ENCODE data around the gene AKAP9.
"Not testable (repeated sequence)": the region's sequence is repeated elsewhere in the genome, so short reads cannot be mapped to it uniquely, and the experiment has no call there.

The AKAP9 gene
- total RNA-seq: 249 to 291 (median 256) reads per million in 3 donors

DNA sequence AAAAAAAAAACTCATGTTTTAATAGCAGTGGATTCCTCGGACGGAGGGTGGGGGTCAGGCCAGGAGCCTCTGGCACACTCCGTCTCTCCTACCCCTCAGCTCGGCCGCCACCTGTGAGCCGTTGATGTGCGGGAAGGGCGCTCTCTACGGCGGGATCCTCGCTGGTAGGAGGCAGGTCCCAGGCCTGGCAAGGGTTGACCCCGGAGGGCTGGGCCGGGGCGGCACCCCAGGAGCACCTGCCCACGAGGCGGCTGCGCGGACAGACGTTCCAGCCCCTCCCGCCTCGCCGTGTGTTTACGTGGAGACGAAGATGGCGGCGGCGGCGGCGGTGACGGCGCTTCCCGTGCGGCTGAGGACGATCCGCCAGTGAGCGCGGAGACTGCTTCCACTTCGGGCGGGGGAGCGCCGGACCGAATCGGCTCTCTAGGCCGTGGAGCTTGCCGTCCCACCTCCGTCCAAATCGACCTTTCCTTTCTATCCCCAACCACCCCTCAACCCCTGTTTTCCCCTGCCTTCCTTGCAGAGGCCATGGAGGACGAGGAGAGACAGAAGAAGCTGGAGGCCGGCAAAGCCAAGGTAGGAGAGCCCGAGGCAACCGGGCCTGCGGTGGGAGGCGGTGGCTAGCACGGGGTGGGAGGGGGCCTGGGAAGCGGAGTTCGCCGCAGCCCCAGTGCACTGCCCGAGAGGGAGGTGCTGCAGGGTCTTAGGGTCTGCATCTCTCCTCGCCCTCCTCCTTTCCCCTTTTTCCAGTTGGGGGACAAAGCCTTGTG lies at the start of gene AKAP9:
Gene AKAP9 (plus strand): TSS at position 291 of the 770 bp plus-strand sequence. CDS start 238 bp downstream, at position 529.
- H3K4me3 ChIP-seq (ENCODE audit: insufficient read depth, low read depth, low read length, poor library complexity, severe bottlenecking): peak within 1 kb of the TSS; percentile 88
- DNase-seq: peak; percentile 79 to 87 (median 82)
- H3K27me3 ChIP-seq (replicated peaks; ENCODE audit: control insufficient read depth, insufficient read depth, low read length, poor library complexity, severe bottlenecking): no peaks in the 10 kb centered on the region
- no peaks in the 10 kb centered on the region for H3K36me3 ChIP-seq (ENCODE audit: control insufficient read depth, insufficient read depth, low read length)
- no peaks in the 10 kb centered on the region for H3K9me3 ChIP-seq (ENCODE audit: control insufficient read depth, low read length)
- H3K27ac ChIP-seq (ENCODE audit: insufficient read depth, low read length, poor library complexity, severe bottlenecking): peak within 1 kb of the TSS; percentile 92
- H3K4me1 ChIP-seq (ENCODE audit: control insufficient read depth, insufficient read depth, low read length, poor library complexity, severe bottlenecking): peaks cover 8% of the 10 kb centered on the region

GRCh38 chr7:91892099-91892705 lies 48.5 kb upstream of the AKAP9 start:
- Histone ChIP-seq H3K27me3 (replicated peaks; ENCODE audit: control insufficient read depth, insufficient read depth, low read length, poor library complexity, severe bottlenecking) (no peaks in the 10 kb centered on the region), H3K4me1 (ENCODE audit: control insufficient read depth, insufficient read depth, low read length, poor library complexity, severe bottlenecking) (no peaks in the 10 kb centered on the region), H3K4me3 (ENCODE audit: insufficient read depth, low read depth, low read length, poor library complexity, severe bottlenecking) (no peak overlapping the region), H3K27ac (ENCODE audit: insufficient read depth, low read length, poor library complexity, severe bottlenecking) (no peak overlapping the region), H3K36me3 (ENCODE audit: control insufficient read depth, insufficient read depth, low read length) (no peaks in the 10 kb centered on the region), H3K9me3 (ENCODE audit: control insufficient read depth, low read length) (no peaks in the 10 kb centered on the region)
- no peak for DNase-seq

- no peak overlapping the region for H3K27ac ChIP-seq (ENCODE audit: insufficient read depth, low read length, poor library complexity, severe bottlenecking)
These were observed 47.8 kb upstream of the AKAP9 start for GRCh38 chr7:91892821-91893340.

DNA sequence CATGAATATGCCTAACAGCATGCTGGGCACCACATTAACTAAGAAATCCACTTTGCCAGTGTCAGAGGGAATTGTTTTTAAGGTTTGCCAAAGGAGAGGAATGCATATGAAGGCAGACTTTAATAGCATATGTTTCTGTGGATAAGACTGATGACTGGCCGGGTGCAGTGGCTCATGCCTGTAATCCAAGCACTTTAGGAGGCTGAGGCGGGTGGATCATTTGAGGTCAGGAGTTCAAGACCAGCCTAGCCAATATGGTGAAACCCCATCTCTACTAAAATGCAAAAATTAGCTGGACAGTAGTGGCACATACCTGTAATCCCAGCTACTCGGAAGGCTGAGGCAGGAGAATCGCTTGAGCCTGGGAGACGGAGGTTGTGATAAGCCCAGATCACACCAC lies 47.0 kb upstream of the AKAP9 start:
- H3K27ac ChIP-seq (ENCODE audit: insufficient read depth, low read length, poor library complexity, severe bottlenecking); H3K4me3 ChIP-seq (ENCODE audit: insufficient read depth, low read depth, low read length, poor library complexity, severe bottlenecking); DNase-seq; H3K27me3 ChIP-seq (replicated peaks; ENCODE audit: control insufficient read depth, insufficient read depth, low read length, poor library complexity, severe bottlenecking); H3K9me3 ChIP-seq (ENCODE audit: control insufficient read depth, low read length); H3K4me1 ChIP-seq (ENCODE audit: control insufficient read depth, insufficient read depth, low read length, poor library complexity, severe bottlenecking); H3K36me3 ChIP-seq (ENCODE audit: control insufficient read depth, insufficient read depth, low read length): not testable (repeated sequence)

More at GRCh38 chr7:91892821-91893340, 47.8 kb upstream of the AKAP9 start:
- no peaks in the 10 kb centered on the region for H3K4me1 ChIP-seq (ENCODE audit: control insufficient read depth, insufficient read depth, low read length, poor library complexity, severe bottlenecking)
- no peaks in the 10 kb centered on the region for H3K27me3 ChIP-seq (replicated peaks; ENCODE audit: control insufficient read depth, insufficient read depth, low read length, poor library complexity, severe bottlenecking)
- H3K9me3 ChIP-seq (ENCODE audit: control insufficient read depth, low read length): no peaks in the 10 kb centered on the region
- no peak overlapping the region for H3K4me3 ChIP-seq (ENCODE audit: insufficient read depth, low read depth, low read length, poor library complexity, severe bottlenecking)
- no peaks in the 10 kb centered on the region for H3K36me3 ChIP-seq (ENCODE audit: control insufficient read depth, insufficient read depth, low read length)
- no peak for DNase-seq

GRCh38 chr7:91894781-91895480 lies 45.7 kb upstream of the AKAP9 start:
- Histone ChIP-seq H3K36me3 (ENCODE audit: control insufficient read depth, insufficient read depth, low read length) (no peaks in the 10 kb centered on the region), H3K9me3 (ENCODE audit: control insufficient read depth, low read length) (no peaks in the 10 kb centered on the region), H3K27ac (ENCODE audit: insufficient read depth, low read length, poor library complexity, severe bottlenecking) (no peak overlapping the region), H3K4me3 (ENCODE audit: insufficient read depth, low read depth, low read length, poor library complexity, severe bottlenecking) (no peak overlapping the region), H3K4me1 (ENCODE audit: control insufficient read depth, insufficient read depth, low read length, poor library complexity, severe bottlenecking) (no peaks in the 10 kb centered on the region), H3K27me3 (replicated peaks; ENCODE audit: control insufficient read depth, insufficient read depth, low read length, poor library complexity, severe bottlenecking) (no peaks in the 10 kb centered on the region)
- DNase-seq: no peak

- no peaks in the 10 kb centered on the region for H3K9me3 ChIP-seq (ENCODE audit: control insufficient read depth, low read length)
- no peaks in the 10 kb centered on the region for H3K4me1 ChIP-seq (ENCODE audit: control insufficient read depth, insufficient read depth, low read length, poor library complexity, severe bottlenecking)
- DNase-seq: no peak
- no peak overlapping the region for H3K4me3 ChIP-seq (ENCODE audit: insufficient read depth, low read depth, low read length, poor library complexity, severe bottlenecking)
- no peak overlapping the region for H3K27ac ChIP-seq (ENCODE audit: insufficient read depth, low read length, poor library complexity, severe bottlenecking)
- no peaks in the 10 kb centered on the region for H3K27me3 ChIP-seq (replicated peaks; ENCODE audit: control insufficient read depth, insufficient read depth, low read length, poor library complexity, severe bottlenecking)
- no peaks in the 10 kb centered on the region for H3K36me3 ChIP-seq (ENCODE audit: control insufficient read depth, insufficient read depth, low read length)
These were observed 42.2 kb upstream of the AKAP9 start for GRCh38 chr7:91898240-91898992.

DNA sequence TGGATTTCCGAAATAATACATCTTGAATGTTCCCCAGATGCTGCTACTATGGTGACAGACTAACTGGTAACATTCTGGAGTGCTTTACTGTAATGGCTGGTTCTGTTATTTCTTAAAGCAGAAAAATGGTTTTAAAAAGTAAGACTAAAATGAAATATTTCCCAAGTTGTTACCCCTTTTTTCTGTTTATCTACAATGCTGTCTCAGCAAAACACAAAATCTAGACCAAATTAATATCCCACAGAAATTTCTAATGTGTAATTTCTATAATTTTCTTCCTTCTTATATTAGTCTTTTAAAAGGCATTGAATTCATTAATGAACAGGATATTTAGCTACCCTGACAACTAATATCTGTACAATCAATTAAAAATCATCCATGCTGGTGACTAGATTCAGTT lies 41.1 kb upstream of the AKAP9 start:
- Histone ChIP-seq H3K4me1 (ENCODE audit: control insufficient read depth, insufficient read depth, low read length, poor library complexity, severe bottlenecking) (no peaks in the 10 kb centered on the region), H3K36me3 (ENCODE audit: control insufficient read depth, insufficient read depth, low read length) (no peaks in the 10 kb centered on the region), H3K27me3 (replicated peaks; ENCODE audit: control insufficient read depth, insufficient read depth, low read length, poor library complexity, severe bottlenecking) (no peaks in the 10 kb centered on the region), H3K4me3 (ENCODE audit: insufficient read depth, low read depth, low read length, poor library complexity, severe bottlenecking) (no peak overlapping the region), H3K9me3 (ENCODE audit: control insufficient read depth, low read length) (no peaks in the 10 kb centered on the region), H3K27ac (ENCODE audit: insufficient read depth, low read length, poor library complexity, severe bottlenecking) (no peak overlapping the region)
- DNase-seq: no peak

- no peaks in the 10 kb centered on the region for H3K4me1 ChIP-seq (ENCODE audit: control insufficient read depth, insufficient read depth, low read length, poor library complexity, severe bottlenecking)
- DNase-seq: no peak
- no peaks in the 10 kb centered on the region for H3K27me3 ChIP-seq (replicated peaks; ENCODE audit: control insufficient read depth, insufficient read depth, low read length, poor library complexity, severe bottlenecking)
- no peaks in the 10 kb centered on the region for H3K36me3 ChIP-seq (ENCODE audit: control insufficient read depth, insufficient read depth, low read length)
- no peak overlapping the region for H3K27ac ChIP-seq (ENCODE audit: insufficient read depth, low read length, poor library complexity, severe bottlenecking)
- H3K4me3 ChIP-seq (ENCODE audit: insufficient read depth, low read depth, low read length, poor library complexity, severe bottlenecking): no peak overlapping the region
- H3K9me3 ChIP-seq (ENCODE audit: control insufficient read depth, low read length): no peaks in the 10 kb centered on the region
These were observed 30.5 kb upstream of the AKAP9 start for GRCh38 chr7:91910171-91910570.

- Histone ChIP-seq H3K4me1 (ENCODE audit: control insufficient read depth, insufficient read depth, low read length, poor library complexity, severe bottlenecking) (no peaks in the 10 kb centered on the region), H3K27me3 (replicated peaks; ENCODE audit: control insufficient read depth, insufficient read depth, low read length, poor library complexity, severe bottlenecking) (no peaks in the 10 kb centered on the region), H3K4me3 (ENCODE audit: insufficient read depth, low read depth, low read length, poor library complexity, severe bottlenecking) (no peak overlapping the region), H3K27ac (ENCODE audit: insufficient read depth, low read length, poor library complexity, severe bottlenecking) (no peak overlapping the region), H3K36me3 (ENCODE audit: control insufficient read depth, insufficient read depth, low read length) (no peaks in the 10 kb centered on the region), H3K9me3 (ENCODE audit: control insufficient read depth, low read length) (no peaks in the 10 kb centered on the region)
- DNase-seq: no peak
These were observed 29.5 kb upstream of the AKAP9 start for GRCh38 chr7:91911121-91911520.

All from effector memory CD4-positive, alpha-beta T cell (primary cell).